Neural cell (in vitro differentiated cells): Measurements from ENCODE around the gene EFCAB8.
"Not testable (repeated sequence)": the region's sequence is repeated elsewhere in the genome, so short reads cannot be mapped to it uniquely, and the experiment has no call there.

Source experiments
- CTCF ChIP-seq: fragments of 450-650 bp; IDR thresholded peaks from 2 replicates; pipeline ENCODE4 v1.5.1; 2014; ENCODE audit warnings: antibody characterized with exemption, mild to moderate bottlenecking, moderate library complexity; ENCODE audit not compliant: poor library complexity, severe bottlenecking
- TAF1 ChIP-seq: IDR thresholded peaks from 2 replicates; pipeline ENCODE4 v1.6.1; 2012; ENCODE audit warnings: low read depth

GRCh38 chr20:32950539-32950938 is 91.8 kb downstream of the EFCAB8 start:
- not testable (repeated sequence) for TF ChIP-seq TAF1, CTCF
